Dedifferentiated amniotic fluid mesenchymal stem cell (primary cell): Measurements from ENCODE around the gene GNAS-AS1.
A peak's percentile ranks its signal among the peaks of the same experiment; 100 is the strongest.

Experiments used
- DNase-seq: peaks from one replicate; pipeline ENCODE4 v3.0.0-alpha.2; 2016; ENCODE audit errors: extremely low spot score

GNAS-AS1 gene

GRCh38 chr20:58850693-58851174, at the start of gene GNAS-AS1:
Gene GNAS-AS1 (minus strand): TSS chr20:58850902.
- DNase-seq: peak; percentile 76

GRCh38 chr20:58900397-58900796, 49.7 kb upstream of the GNAS-AS1 start:
- no peak for DNase-seq

DNA sequence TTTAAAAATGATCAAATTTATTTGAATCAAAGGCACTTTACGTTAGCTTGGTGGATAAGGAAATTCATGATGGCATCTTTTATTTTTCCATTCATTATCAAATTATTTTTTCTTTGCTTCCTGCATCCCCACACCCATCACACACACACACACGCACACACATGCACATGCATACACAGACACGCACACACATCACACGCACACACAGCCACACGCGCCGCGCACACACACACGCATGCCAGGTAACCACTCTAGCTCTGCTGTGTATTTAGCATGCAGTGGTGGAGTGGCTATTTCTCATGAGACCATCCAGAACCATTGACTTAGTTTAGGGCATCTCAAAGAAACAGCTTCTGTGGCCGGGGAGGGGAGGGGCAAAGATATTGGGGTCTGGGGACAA, 48.8 kb upstream of the GNAS-AS1 start:
- no peak for DNase-seq

GRCh38 chr20:58898629-58899408, 48.1 kb upstream of the GNAS-AS1 start:
- DNase-seq: no peak

DNA sequence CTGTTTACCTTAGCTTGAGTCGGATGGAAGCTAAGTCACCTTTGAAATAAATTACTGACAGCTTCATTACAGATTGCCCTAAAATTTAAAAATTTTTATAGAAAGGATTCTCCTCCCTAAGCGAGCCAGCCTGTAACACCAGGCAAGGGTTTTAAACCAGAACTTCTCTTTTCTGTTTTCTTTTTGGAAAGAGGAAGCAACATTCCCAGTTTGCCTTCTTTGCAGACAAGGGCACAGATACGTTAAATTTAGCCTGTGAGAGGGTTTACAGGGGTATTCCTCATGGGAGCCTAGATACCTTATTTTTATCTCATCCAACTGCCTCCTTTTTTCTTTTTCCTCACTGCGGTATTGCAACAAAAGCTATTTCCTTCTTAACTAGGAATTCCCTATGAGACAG, 46.8 kb upstream of the GNAS-AS1 start:
- no peak for DNase-seq

DNA sequence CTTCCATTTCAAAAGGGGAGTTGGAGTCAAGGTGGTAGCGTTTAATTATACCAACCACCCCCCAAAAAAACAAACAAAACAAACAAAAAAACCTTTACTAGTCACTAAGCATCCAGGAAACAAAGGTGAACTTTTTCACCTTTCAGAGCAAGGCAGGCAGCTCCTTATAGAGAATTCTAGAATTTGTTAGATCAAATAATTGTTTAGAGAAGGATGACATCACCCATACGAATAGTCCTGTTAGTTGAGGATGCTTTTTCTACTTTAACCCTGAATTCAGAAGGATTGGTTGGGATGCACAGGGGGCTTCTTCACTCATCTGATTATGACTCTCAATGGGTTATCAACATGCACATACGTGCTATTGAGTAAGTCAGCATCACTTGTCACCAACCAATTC, 46.1 kb upstream of the GNAS-AS1 start:
- DNase-seq: no peak

GRCh38 chr20:58895448-58896180, 44.9 kb upstream of the GNAS-AS1 start:
- DNase-seq: no peak

DNA sequence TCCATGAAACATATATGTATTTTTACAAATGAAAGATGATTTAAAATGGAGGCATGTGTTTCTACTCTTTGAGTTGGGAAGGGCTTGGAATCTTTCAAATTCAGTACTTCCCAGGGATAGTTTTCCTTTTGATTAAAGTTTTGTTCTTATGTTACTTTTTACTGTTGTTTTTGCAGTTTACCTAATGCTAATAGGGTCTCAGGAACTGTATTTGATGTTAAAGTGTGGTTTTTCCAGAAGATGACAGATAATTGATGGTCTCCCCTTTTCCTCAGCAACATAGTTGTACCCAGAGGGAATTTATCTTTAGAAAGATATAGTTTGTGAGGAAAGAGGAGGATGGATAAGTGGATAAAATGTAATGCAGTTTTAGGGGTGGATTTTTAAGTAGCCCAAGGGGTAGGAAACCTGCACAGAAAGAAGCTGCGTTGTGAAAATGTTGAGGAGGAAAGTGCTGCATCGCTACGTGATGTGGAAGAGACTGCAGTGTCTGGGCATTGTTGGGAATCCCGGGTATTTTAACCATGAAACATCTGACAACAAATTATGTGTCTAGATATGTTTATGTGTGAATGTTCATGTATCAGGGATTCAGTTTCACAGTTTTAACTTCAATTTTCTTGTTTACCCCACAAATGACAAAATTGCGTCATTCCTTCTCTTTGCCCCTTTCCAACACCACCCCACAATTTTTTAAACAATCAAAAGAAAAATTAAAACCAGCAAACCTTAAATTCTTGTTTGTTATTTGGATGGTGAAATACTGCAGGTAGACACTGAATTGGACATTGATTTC, 44.1 kb upstream of the GNAS-AS1 start:
- DNase-seq: no peak

- no peak for DNase-seq
Observed at GRCh38 chr20:58893355-58894120, 42.8 kb upstream of the GNAS-AS1 start.

DNA sequence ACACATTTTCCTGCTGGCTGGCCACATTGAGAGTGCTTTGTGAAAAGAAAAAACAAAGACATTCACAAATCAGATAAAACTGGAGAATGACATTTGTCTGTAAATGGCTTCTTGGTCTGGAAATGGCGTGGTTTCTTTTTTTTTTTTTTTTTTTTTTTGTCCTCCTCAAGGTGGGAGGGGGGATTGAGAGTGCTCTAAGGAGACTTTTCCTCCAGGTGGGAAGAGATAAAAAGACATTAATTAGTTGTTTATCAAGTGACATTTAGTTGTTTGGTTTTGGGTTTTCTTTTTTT, 42.2 kb upstream of the GNAS-AS1 start:
- no peak for DNase-seq

GRCh38 chr20:58892141-58892931, 41.6 kb upstream of the GNAS-AS1 start:
- peak; percentile 38 for DNase-seq

DNA sequence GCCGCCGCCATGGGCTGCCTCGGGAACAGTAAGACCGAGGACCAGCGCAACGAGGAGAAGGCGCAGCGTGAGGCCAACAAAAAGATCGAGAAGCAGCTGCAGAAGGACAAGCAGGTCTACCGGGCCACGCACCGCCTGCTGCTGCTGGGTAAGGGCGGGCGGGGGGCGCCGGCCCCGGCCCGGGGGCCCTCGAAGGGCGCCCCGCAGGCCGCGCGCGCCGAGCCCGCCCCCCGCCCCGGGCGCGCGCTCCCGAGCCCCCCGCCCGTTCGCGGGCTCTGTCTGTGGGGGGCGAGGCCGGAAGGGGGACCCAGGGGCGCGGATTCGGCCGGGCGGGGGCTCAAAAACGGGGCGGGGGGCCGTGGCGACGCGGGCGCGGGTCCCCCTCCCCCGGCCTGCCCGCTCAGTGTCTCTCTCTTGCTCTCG, 41.0 kb upstream of the GNAS-AS1 start:
- DNase-seq: no peak

- peak; percentile 57 for DNase-seq
Observed at GRCh38 chr20:58891086-58891717, 40.5 kb upstream of the GNAS-AS1 start.

GRCh38 chr20:58890518-58891085, 39.9 kb upstream of the GNAS-AS1 start:
- DNase-seq: peak; percentile 62

- DNase-seq: no peak
Observed at GRCh38 chr20:58889798-58890517, 39.3 kb upstream of the GNAS-AS1 start.

- no peak for DNase-seq
Observed at GRCh38 chr20:58889334-58889760, 38.6 kb upstream of the GNAS-AS1 start.

DNA sequence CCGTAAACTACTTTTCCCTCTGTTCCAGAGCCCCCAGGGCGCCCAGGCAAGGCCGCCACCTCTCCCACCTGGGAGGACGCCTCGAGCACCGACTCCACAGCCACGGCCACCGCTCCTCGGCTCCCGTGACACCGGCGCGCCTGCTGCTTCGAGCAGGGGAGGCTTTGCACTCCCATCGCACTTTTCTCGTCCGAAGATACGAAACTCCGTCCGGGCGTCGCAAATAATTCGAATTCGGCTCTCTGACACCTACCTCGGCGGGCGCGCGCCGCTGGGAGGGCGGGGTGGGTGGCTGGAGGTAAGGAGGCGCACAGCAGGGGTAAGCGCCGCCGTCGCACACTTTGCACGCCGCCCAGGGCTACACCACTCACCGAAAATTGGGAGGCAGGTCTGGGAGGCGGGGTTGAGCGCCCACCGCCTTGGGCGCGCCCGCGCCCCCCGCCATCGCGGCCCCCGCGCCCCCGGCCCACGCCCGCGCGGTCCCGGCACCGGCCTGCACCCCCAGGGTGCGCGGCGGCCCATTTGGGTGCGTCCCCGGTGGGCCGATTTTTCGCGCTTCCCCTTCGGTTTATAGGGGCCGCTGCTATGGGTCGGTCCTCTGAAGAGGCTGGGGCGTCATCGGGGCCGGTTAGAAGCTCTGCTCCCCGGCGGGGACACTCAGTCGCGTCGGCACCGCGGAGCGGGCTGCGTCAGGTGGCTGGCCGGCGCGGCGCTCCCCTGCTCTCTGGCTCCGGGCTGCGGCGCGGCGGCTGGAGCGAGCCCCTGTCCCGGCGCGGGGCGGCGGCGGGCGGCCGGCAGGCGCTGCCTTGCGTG, 38.0 kb upstream of the GNAS-AS1 start:
- peak; percentile 39 for DNase-seq

GRCh38 chr20:58888103-58888502, 37.4 kb upstream of the GNAS-AS1 start:
- no peak for DNase-seq
